Measurements from ENCODE around the gene CFAP90. TPM values are rescaled to one million over a fixed set of nuclear protein-coding genes. Genes with fewer than 3 reads are reported as not detected.

CFAP90 gene
- polyA plus RNA-seq, 1 experiment: 0.10 TPM

DNA sequence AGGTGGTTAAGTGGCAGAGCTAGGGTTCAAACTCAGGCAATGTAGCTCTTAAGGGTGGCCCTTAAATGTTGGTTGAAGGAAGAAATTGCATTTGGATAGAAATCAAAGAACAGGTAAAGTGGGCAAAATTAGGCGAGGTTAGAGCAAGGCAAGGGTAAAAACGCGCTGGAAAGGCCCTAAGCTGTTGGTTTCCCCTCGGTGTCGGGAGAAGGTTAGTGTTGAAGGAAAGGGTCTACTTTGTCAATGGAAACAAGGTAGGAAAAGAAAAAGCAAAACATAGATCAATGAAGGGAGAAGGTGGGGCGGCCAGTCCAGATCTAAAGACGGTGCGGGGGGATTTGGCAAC lies 17.5 kb upstream of the CFAP90 start:
- Histone ChIP-seq H3K27me3 (ENCODE audit: control insufficient read depth, insufficient read depth, low read length) (no peaks in the 10 kb centered on the region), H3K36me3 (ENCODE audit: control insufficient read depth, insufficient read depth, low read length) (0 out of 2 replicates have a peak, but pooled peaks cover 1% of the 10 kb centered on the region), H3K4me3 (ENCODE audit: low read depth, low read length) (peak overlapping the region; percentile 92)
- ChIA-PET CTCF (interaction anchor here (1.2 to 2.4 kb wide), 3 partner anchors 11 to 58 kb away, joined by 3 to 10 read pairs (median 3); no protein-coding TSS in a partner anchor), POLR2A (no interaction called here)
- TF ChIP-seq, protein P1, sequence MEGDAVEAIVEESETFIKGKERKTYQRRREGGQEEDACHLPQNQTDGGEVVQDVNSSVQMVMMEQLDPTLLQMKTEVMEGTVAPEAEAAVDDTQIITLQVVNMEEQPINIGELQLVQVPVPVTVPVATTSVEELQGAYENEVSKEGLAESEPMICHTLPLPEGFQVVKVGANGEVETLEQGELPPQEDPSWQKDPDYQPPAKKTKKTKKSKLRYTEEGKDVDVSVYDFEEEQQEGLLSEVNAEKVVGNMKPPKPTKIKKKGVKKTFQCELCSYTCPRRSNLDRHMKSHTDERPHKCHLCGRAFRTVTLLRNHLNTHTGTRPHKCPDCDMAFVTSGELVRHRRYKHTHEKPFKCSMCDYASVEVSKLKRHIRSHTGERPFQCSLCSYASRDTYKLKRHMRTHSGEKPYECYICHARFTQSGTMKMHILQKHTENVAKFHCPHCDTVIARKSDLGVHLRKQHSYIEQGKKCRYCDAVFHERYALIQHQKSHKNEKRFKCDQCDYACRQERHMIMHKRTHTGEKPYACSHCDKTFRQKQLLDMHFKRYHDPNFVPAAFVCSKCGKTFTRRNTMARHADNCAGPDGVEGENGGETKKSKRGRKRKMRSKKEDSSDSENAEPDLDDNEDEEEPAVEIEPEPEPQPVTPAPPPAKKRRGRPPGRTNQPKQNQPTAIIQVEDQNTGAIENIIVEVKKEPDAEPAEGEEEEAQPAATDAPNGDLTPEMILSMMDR (IDR thresholded peaks at IDR 0.05; ENCODE audit: insufficient read depth, low read depth, low read length): no peak
- no peak for DNase-seq (ENCODE audit: low read depth)

DNA sequence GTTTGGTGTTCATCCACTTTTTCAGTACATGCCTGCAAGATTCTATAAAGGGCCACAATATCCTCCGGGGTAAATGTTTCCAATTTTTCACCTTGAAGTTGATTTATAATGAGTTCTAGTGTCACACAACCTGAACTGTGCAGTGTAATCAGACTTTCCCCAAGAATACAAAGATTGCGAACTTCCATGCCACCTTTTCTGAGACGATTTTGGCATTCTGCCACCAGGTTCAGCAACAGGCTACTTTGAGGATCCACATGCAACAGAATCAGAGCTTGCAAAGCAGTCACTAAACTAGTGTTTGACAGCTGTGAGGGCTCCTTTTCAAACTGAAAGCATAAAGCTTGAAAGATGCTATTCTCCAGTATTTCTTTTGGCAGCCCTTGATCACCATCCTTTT lies 16.3 kb upstream of the CFAP90 start:
- CTCF ChIA-PET: interaction anchor here (2.4 kb wide), 1 partner anchor 10 kb away, joined by 10 read pairs; no protein-coding TSS in a partner anchor
- POLR2A ChIA-PET: no interaction called here
- DNase-seq (ENCODE audit: low read depth): no peak
- Histone ChIP-seq H3K4me3 (ENCODE audit: low read depth, low read length) (no peak overlapping the region), H3K27me3 (ENCODE audit: control insufficient read depth, insufficient read depth, low read length) (no peaks in the 10 kb centered on the region), H3K36me3 (ENCODE audit: control insufficient read depth, insufficient read depth, low read length) (0 out of 2 replicates have a peak, but pooled peaks cover 1% of the 10 kb centered on the region)
- TF ChIP-seq, protein P1 (IDR thresholded peaks at IDR 0.05; ENCODE audit: insufficient read depth, low read depth, low read length): no peak

DNA sequence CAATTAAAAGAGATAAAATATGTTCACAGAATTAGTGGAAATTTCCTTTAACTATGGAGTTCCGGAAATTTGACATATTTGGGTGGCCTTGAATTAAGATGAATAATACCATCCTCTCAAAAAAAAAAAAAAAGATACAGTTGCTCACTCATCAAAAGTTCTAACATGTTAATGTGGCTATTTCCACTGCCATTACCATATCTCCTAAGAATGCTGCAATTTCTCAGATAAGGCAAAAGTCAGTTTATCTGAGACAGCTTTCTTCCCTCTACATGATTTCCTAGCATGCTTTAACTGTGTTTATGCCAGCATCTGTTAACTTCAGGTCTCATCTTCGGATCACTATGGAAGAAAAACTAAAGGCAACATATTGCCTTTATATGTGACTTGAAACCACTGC lies 15.3 kb upstream of the CFAP90 start:
- POLR2A ChIA-PET: no interaction called here
- H3K27me3 ChIP-seq (ENCODE audit: control insufficient read depth, insufficient read depth, low read length): no peaks in the 10 kb centered on the region
- no peak for DNase-seq (ENCODE audit: low read depth)
- CTCF ChIA-PET: interaction anchor here (2.4 kb wide), 1 partner anchor 9 kb away, joined by 10 read pairs; no protein-coding TSS in a partner anchor
- peaks cover 4% of the 10 kb centered on the region for H3K36me3 ChIP-seq (ENCODE audit: control insufficient read depth, insufficient read depth, low read length)
- H3K4me3 ChIP-seq (ENCODE audit: low read depth, low read length): no peak overlapping the region
- TF ChIP-seq, protein P1 (IDR thresholded peaks at IDR 0.05; ENCODE audit: insufficient read depth, low read depth, low read length): no peak

DNA sequence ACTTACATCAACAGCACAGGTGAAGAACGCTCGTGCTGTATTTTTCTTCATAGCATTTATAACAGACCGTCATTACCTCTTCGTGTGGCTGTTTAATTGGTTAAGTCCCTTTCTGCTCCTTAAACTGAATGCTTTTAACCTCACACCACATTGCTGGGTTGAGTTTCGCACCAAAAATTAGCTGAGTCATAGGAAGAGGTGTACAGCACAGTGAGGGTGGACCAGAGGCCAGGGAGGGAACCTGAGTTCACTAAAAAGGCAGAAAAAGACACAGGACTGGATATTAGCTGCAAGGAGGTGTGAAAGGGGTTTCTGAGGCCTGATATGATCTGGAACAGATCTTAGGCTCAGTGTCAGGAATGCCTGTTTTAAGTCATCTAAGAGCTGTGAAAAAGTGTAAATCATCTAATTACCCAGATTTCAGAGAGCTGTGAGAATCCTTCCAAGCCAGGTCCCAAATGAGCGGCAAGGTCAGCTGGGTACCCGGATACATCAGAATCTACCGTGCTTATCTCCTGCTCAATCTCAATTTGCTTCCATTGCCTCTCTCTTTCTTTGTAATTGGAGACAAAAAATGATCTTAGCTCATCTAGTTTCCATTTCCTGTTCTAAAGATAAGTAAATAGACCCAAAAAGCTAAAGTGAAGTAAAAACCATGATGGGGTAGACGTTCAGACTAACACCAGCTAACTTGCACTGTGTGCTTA lies 7.1 kb upstream of the CFAP90 start:
- Histone ChIP-seq H3K27me3 (ENCODE audit: control insufficient read depth, insufficient read depth, low read length) (no peaks in the 10 kb centered on the region), H3K36me3 (ENCODE audit: control insufficient read depth, insufficient read depth, low read length) (peaks cover 5% of the 10 kb centered on the region), H3K4me3 (ENCODE audit: low read depth, low read length) (no peak overlapping the region)
- POLR2A ChIA-PET: no interaction called here
- TF ChIP-seq, protein P1 (IDR thresholded peaks at IDR 0.05; ENCODE audit: insufficient read depth, low read depth, low read length): no peak
- no peak for DNase-seq (ENCODE audit: low read depth)
- CTCF ChIA-PET: interaction anchor here (0.9 to 2.7 kb wide), 4 partner anchors 9 to 20 kb away, joined by 3 to 10 read pairs (median 4); no protein-coding TSS in a partner anchor

DNA sequence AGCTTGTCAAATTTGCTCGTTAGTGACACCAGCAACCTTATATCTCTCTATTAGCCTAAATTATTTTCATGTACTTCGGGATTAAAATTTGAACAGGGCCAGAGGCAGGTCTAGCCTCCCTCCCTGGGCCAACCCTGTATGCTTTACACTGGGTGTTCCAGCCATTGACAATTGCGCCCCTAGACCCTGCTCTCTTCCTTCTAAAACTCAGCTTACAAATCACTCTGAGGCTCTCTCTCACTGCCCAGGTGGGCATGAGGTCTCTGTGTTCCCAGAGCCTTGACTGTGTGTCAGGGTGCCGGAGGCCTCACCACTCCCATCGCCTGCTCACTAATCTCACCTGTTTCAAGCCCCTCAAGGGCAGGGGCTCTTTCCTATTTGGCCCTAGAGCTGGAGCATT lies 6.4 kb upstream of the CFAP90 start:
- ChIA-PET POLR2A (no interaction called here), CTCF (interaction anchor here (1.0 to 2.7 kb wide), 2 partner anchors 10 to 18 kb away, joined by 5 to 10 read pairs; no protein-coding TSS in a partner anchor)
- Histone ChIP-seq H3K4me3 (ENCODE audit: low read depth, low read length) (no peak overlapping the region), H3K36me3 (ENCODE audit: control insufficient read depth, insufficient read depth, low read length) (peaks cover 5% of the 10 kb centered on the region), H3K27me3 (ENCODE audit: control insufficient read depth, insufficient read depth, low read length) (no peaks in the 10 kb centered on the region)
- DNase-seq (ENCODE audit: low read depth): no peak
- TF ChIP-seq, protein P1 (IDR thresholded peaks at IDR 0.05; ENCODE audit: insufficient read depth, low read depth, low read length): no peak
